GM23248 (cell line): Measurements from ENCODE around the gene FALEC.

Source experiments
- EZH2 ChIP-seq: fragments of 200-600 bp; sonication (generic); IDR thresholded peaks from 2 replicates; pipeline ENCODE4 v1.6.1; 2018; ENCODE audit warnings: antibody characterized with exemption, mild to moderate bottlenecking; ENCODE audit not compliant: insufficient read depth, poor library complexity, severe bottlenecking
- EZH2phosphoT487 ChIP-seq: fragments of 200-600 bp; sonication (generic); IDR thresholded peaks from 2 replicates; pipeline ENCODE4 v1.6.1; 2018; ENCODE audit warnings: antibody characterized with exemption, moderate library complexity, mild to moderate bottlenecking, low read depth; ENCODE audit not compliant: insufficient read depth

GRCh38 chr1:150553392-150554085, 38.0 kb downstream of the FALEC start:
- TF ChIP-seq EZH2 (no peak), EZH2phosphoT487 (no peak)
